HG03280 (cell line): ENCODE measurements around the gene MCM5.
"Not testable (repeated sequence)": the region's sequence is repeated elsewhere in the genome, so short reads cannot be mapped to it uniquely, and the experiment has no call there.

Experiments used
- ATAC-seq: cut with Tn5 transposase; IDR thresholded peaks from one replicate; pipeline ENCODE4 v1.9.1; 2021; ENCODE audit warnings: mild to moderate bottlenecking, moderate library complexity; ENCODE audit not compliant: unreplicated experiment

Gene MCM5

DNA sequence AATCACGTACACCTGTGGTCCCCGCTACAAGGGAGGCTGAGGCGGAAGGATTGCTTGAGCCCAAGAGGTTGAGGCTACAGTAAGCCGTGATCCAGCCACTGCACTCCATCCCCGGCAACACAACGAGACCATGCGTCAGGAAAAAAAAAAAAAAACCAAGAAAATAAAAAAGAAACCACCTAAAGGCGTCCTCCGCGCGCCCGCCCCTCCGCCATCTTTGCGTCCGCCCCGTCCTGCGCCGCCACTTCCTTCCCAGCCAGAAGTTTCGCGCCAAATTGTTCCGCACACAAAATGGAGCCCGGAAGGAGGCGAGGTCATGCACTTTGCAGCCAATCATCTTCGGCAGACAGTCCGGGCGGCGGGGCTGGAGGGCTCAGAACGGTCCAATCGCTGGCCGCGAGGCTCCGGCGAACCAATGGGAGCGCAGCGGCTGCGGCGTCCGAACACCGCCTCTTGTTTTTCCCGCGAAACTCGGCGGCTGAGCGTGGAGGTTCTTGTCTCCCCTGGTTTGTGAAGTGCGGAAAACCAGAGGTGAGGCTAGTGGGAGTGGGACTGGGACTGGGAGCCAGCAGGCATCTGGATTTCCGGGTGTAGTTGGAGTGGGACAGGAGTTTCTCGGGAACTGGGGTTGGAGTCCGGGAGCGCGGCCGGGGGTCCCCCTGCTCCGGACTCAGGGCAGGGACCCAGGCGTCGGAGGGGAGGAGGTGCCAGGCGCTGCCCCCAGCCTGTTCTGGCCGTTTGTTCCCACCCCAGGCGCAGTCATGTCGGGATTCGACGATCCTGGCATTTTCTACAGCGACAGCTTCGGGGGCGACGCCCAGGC lies at the start of gene MCM5:
Gene MCM5 (plus strand): TSS at position 463 of the 823 bp plus-strand sequence. CDS start 299 bp downstream, at position 762.
- ATAC-seq: peak; percentile 97

DNA sequence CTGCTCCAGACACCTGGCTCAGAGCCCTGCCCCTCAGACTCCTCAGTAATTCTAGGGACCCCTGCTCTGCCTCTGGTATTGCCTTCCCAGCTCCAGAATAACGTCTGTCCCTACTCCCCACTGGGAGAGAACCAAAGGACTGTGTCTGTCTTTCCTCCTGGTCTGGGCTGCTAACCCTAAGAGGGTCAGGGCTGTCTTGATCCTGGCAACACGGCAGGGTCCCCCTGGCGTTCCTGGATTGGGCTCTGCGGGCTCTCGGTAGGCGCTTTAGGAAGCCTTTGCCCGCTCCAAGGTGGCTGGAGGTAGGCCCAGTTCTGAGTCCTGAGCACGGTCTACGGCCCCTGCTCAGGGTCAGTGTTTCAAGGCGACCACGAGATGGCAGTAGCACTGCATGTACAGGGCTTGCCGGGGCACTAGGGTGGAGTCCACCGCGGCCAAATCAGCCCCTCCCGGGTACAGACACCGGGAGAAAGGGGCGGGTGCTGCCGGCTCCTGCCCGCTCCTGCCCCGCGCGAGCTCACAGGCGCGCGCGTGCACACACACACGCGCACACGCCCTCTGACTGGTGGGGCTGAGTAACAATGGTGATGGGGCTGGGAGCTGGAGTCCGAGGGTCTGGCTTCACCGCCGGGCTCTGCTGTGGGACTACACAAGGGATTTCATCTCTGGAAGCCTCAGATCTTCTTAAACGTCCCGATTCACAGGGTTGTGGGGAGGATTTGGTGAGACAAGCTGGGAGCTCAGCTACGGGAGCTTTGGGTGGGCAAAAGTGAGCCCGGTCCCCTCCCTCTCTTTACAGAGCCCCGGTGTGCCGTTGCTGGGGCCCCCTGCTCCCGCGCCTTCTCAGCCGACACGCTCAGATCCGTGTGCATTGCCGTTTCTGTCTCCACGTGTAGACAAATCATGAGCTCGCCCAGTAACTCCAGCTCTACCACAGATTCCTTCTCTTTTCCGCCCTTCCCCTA lies 49.1 kb upstream of the MCM5 start:
- peak; percentile 85 for ATAC-seq

DNA sequence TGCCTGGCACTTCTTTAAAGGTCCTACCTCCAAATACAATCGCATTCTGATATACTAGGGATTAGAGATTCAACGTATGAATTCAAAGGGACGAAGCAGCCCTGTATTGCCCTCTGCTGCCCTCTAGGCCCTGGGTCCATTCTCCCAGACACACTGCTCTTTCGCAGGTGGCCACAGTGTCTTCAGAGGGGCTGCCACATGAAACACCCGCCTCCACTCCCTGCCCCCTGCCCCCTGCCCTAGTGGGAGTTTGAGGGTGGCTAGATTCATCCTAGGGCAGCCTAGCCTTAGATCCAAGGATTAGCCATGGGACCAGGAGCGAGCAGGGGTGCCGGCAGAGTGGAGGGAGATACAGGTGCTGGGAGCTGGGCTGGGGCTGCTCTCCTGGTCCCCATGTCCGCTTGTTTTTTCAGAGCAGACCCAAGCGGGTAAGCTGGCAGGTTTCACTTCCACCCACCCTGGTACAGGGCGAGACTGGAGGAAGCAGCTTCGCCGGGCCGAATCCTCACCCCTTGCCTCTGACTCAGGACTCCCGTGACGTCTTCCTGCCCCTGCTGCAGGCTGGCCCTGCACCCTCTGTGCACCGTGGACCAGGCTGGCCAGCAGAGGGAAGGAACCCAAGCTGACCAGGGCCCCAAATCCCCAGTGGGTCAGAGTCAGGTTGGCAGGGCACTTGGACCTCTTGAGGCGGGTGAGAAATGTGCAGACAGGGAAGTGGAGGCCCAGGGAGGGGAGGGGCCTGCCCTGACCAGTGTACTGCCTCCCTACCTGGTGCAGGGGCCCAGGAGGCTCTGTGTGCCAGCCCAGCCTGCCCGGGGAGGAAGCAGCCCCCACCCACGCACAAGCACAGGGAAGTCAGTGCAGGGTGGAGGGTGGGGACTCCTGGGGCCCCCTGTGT lies 47.5 kb upstream of the MCM5 start:
- ATAC-seq: no peak

GRCh38 chr22:35353318-35353717 lies 46.6 kb upstream of the MCM5 start:
- ATAC-seq: no peak

GRCh38 chr22:35354068-35354467 lies 45.9 kb upstream of the MCM5 start:
- ATAC-seq: no peak

DNA sequence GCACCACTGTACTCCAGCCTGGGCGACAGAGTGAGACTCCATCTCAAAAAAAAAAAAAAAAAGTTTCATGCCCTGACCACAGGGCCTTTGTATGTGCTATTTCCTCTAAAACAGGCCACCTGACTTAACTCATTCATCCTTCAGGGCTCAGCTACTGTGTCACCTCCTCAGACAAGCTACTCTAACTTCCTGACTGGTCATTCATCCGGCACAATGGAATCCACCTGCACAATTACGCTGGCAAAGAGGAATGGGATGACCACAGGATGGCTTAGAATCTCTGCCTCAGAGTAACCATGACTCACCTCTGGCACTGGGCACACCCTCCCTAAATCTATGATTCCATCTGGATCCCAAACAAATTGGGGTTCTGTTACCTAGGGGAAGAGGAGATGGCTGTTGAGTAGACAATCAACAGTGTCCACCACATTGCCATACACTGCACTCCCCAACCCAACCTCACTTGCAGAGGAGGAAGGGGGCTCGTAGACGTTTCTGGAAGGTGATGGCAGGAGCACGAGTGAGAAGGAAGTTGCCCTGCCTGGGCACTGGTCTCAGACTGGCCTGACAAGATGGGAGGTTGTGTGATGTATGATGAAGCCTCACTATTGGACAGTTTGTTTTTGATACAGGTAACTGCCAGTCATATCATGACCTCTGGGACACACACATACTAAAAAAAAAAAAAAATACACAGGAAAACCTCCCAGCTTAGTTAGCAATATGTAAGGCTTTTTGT lies 41.9 kb upstream of the MCM5 start:
- no peak for ATAC-seq

- ATAC-seq: no peak
These were observed 40.4 kb upstream of the MCM5 start for GRCh38 chr22:35359380-35360065.

GRCh38 chr22:35361001-35361558 lies 38.9 kb upstream of the MCM5 start:
- no peak for ATAC-seq

DNA sequence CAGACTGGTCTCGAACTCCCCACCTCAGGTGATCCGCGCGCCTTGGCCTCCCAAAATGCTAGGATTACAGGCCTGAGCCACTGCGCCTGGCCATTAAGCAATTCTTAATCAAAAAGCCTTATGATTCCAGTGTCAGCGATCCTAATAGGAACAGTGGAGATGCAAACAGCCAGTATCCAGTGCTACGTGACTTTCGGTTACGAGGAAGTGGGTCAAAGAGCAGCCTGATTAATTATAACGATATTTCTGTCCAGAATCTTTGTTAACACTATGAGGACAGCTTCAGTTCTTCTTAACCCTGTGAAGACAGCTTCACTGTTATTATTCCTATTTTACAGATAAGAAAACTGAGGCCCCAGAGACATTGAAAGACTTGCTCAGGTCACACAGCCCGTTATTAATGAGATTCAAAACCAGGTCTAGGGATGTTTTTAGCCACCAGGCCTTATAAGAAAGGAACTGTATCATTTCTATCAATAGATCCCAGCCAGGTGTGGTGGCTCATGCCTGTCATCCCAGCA lies 36.3 kb upstream of the MCM5 start:
- ATAC-seq: no peak

GRCh38 chr22:35364230-35364629 lies 35.7 kb upstream of the MCM5 start:
- ATAC-seq: not testable (repeated sequence)

DNA sequence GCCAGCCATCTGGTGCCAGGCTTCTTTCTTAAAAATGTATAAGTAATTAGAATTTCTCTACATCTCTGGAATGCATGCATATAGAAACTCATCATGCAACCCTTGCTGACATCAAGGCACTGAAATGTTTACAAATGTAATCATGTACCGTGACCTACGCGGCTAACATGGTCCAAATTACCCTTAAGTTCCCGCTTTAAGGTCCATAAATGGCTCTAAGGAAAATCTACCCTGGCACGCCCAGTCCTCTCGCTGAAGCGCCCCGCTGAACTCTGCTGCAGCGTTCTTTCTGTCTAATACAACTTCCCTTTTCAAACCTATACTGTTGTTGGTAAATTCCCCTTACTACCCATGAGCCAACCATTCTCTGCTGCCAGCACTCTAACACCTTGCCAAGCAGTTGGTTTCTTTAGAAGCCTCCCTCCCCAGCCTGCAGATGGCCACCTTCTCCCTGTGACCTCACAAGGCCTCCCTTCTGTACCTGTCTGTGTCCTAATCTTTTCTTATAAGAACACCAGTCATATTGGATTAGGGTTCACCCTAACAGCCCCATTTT lies 32.5 kb upstream of the MCM5 start:
- ATAC-seq: no peak

DNA sequence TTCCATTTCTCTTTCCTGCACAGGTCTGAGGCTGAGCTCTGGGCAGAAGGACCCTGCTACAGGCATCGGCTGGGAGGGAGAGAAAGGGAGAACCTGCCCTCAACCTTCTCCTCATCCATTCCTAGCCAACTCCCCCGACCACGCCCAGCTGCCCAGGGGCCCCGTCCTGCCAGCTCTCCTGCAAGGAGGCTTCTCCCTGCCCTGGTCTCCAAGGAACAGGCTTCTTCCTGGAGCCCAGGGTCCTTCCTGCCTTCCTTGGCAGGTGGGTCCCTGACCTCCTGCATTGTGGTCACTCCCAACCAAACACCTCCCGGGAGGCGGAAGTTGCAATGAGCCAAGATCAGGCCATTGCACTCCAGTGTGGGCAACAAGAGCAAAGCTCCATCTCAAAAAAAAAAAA lies 31.6 kb upstream of the MCM5 start:
- ATAC-seq: no peak

GRCh38 chr22:35369996-35370395 lies 29.9 kb upstream of the MCM5 start:
- ATAC-seq: no peak

DNA sequence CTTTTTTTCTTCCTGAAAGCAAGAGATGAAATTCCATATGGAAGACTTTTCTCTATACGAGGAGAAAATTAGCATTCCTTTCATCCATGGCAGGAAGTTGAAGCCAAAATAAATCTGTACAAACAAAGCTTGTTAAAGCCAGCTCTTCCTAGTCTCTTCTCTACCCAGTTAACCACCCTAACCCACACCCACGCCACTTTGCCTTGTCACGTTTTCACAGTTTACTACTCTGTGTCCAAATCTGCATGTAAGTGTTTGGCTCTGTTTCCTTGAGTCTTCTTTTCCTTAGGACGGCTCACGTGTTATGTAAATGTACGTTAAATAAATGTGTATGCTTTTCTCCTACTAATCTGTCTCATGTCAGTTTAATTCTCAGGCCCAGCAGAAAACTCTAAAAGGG lies 26.2 kb upstream of the MCM5 start:
- no peak for ATAC-seq

DNA sequence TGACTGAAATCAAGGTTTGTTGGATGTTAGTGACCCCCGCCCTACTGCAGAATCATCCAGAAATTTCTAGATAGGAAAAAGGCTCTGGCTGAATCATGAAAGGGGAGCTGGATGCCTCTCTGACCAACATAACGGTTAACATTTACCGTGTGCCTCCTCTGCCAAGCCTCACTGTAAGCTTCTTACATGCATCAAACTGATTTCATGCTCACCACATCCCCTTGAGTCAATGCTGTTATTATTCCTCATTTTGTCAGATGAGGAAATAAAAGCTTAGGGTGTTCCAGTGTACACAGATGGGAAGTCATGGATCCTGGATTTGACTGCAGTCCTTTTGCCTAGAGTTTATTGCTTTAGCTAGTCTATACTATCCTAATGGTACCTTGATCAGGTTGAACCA lies 24.9 kb upstream of the MCM5 start:
- ATAC-seq: no peak

GRCh38 chr22:35375526-35375925 lies 24.4 kb upstream of the MCM5 start:
- no peak for ATAC-seq

- ATAC-seq: peak; percentile 66
These were observed 23.0 kb upstream of the MCM5 start for GRCh38 chr22:35376728-35377472.

DNA sequence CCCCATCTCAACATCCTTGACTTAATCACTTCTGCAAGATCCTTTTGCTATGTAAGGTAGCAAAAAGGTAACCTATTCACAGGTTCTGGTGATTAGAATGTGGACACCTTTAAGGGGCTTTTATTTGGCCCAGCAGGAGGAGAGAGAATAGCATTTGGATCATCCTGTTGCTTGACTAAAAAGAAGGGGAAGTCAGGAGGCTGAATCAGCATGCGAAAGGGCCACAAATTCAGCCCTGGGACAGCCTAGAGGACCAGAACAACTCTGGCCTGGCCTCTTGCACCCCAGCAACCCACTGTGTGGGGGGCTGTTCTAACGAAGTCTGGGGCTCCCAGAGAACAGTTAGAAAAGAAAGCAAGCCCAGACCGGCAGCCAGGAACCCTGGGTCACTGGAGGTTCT lies 22.2 kb upstream of the MCM5 start:
- ATAC-seq: no peak
